Smooth muscle cell (in vitro differentiated cells): ENCODE measurements around the gene FGFR2. TPM values are rescaled to one million over a fixed set of nuclear protein-coding genes. Genes with fewer than 3 reads are reported as not detected.

Experiments
- DNase-seq: peaks from one replicate; lab custom pipeline; 2025; ENCODE audit not compliant: unreplicated experiment; lab: John Stamatoyannopoulos, UW
- H2AFZ ChIP-seq: fragments of 200-600 bp; sonication (generic); 2 replicates; pipeline ENCODE4 v1.6.0; 2016; ENCODE audit warnings: antibody characterized with exemption, low read depth, mild to moderate bottlenecking
- H3F3A ChIP-seq: fragments of 200-600 bp; sonication (generic); 2 replicates; pipeline ENCODE4 v1.6.0; 2017; ENCODE audit warnings: antibody characterized with exemption, low read depth
- H3K27ac ChIP-seq: fragments of 200-600 bp; sonication (generic); 2 replicates; pipeline ENCODE4 v1.5.1; 2016; ENCODE audit warnings: low read depth, mild to moderate bottlenecking
- H3K27me3 ChIP-seq: fragments of 200-600 bp; sonication (generic); 2 replicates; pipeline ENCODE4 v1.6.1; 2016; ENCODE audit warnings: low read depth, mild to moderate bottlenecking
- H3K36me3 ChIP-seq: fragments of 200-600 bp; sonication (generic); 2 replicates; pipeline ENCODE4 v1.5.1; 2016; ENCODE audit warnings: low read depth
- H3K4me1 ChIP-seq: fragments of 200-600 bp; sonication (generic); 2 replicates; pipeline ENCODE4 v1.5.1; 2016; ENCODE audit warnings: low read depth
- H3K4me2 ChIP-seq: fragments of 200-600 bp; sonication (generic); 2 replicates; pipeline ENCODE4 v1.6.0; 2016; ENCODE audit warnings: mild to moderate bottlenecking
- H3K4me3 ChIP-seq: fragments of 200-600 bp; sonication (generic); 2 replicates; pipeline ENCODE4 v1.5.1; 2016; ENCODE audit warnings: mild to moderate bottlenecking
- H3K79me2 ChIP-seq: fragments of 200-600 bp; sonication (generic); 2 replicates; pipeline ENCODE4 v1.6.0; 2016; ENCODE audit warnings: low read depth, mild to moderate bottlenecking
- H3K9ac ChIP-seq: fragments of 200-600 bp; sonication (generic); 2 replicates; pipeline ENCODE4 v1.6.0; 2016; ENCODE audit warnings: low read depth
- H3K9me3 ChIP-seq: fragments of 200-600 bp; sonication (generic); replicated peaks from 2 replicates; pipeline ENCODE4 v1.5.1; 2016; ENCODE audit warnings: low read depth
- H4K20me1 ChIP-seq: fragments of 200-600 bp; sonication (generic); 2 replicates; pipeline ENCODE4 v1.6.0; 2016; ENCODE audit warnings: low read depth
- WGBS: methylation state at CpG from one replicate; pipeline ENCODE4 v1.1.7; 2016; ENCODE audit warnings: low lambda C conversion rate; 5-methylcytosine and 5-hydroxymethylcytosine counted together
- polyA plus RNA-seq: library from polyadenylated mRNA; unstranded; fragments of >200 nt; fragmentation: Nextera tagmentation; extraction: Ambion mirVana; gene quantifications from 2 replicates; pipeline ENCODE4 v1.2.1, GENCODE V29; 2016
- total RNA-seq: library from RNA; depleted of rRNA; stranded (reverse); fragments of >200 nt; gene quantifications from 2 replicates; pipeline ENCODE4 v1.2.3, GENCODE V29; 2014
- TF ChIP-seq, protein P1 (sequence below): fragments of 200-600 bp; sonication (generic); IDR thresholded peaks from 2 replicates; pipeline ENCODE4 v1.5.1; 2017; ENCODE audit warnings: borderline replicate concordance, mild to moderate bottlenecking, antibody characterized with exemption; ENCODE audit not compliant: insufficient read depth, poor library complexity, severe bottlenecking

Gene FGFR2
- total and polyA plus RNA-seq, 2 experiments from 2014 or later = 85.9 to 103 TPM

DNA sequence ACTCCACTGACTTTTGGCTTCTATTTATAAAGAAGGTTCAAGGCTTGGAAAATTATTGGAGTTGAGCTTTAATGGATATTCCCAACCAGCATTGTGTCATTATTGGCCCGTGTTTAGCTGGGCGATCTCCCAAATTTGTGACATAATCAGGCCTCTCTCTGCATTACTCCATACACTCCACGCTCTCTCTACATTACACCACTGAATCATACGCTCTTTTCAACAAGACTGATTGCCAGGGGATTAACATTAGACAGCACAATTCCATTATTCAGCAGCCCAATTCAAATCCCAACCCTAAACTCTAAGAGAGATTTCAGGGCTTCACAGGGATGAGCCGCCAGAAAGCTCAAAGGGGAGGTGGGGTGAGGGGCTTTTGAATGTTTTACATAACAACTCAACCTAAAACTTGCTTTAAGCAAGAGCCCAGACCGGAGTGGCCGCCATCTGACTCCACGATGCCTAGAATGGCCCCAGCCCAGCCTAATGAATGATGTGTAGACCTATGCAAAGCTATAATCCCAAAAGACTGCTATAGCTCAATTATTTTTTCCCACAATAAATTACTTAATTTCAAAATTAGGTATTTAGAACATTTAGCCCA is 61.8 kb downstream of the FGFR2 start:
- Histone ChIP-seq H3K4me2 (peak overlapping the region; percentile 14), H3K4me1 (peaks cover 17% of the 10 kb centered on the region), H4K20me1 (peaks cover 95% of the 10 kb centered on the region), H3K4me3 (no peak overlapping the region), H3F3A (peaks cover 3% of the 10 kb centered on the region), H3K36me3 (peaks cover 3% of the 10 kb centered on the region), H3K9ac (no peak overlapping the region), H3K79me2 (peaks cover 95% of the 10 kb centered on the region), H2AFZ (no peak overlapping the region), H3K27me3 (no peaks in the 10 kb centered on the region), H3K27ac (peak overlapping the region; percentile 21), H3K9me3 (no peaks in the 10 kb centered on the region)
- DNase-seq = no peak
- TF ChIP-seq, protein P1, sequence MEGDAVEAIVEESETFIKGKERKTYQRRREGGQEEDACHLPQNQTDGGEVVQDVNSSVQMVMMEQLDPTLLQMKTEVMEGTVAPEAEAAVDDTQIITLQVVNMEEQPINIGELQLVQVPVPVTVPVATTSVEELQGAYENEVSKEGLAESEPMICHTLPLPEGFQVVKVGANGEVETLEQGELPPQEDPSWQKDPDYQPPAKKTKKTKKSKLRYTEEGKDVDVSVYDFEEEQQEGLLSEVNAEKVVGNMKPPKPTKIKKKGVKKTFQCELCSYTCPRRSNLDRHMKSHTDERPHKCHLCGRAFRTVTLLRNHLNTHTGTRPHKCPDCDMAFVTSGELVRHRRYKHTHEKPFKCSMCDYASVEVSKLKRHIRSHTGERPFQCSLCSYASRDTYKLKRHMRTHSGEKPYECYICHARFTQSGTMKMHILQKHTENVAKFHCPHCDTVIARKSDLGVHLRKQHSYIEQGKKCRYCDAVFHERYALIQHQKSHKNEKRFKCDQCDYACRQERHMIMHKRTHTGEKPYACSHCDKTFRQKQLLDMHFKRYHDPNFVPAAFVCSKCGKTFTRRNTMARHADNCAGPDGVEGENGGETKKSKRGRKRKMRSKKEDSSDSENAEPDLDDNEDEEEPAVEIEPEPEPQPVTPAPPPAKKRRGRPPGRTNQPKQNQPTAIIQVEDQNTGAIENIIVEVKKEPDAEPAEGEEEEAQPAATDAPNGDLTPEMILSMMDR = no peak
- WGBS = 75% methylated on average over 8 of the region's 8 CpGs

DNA sequence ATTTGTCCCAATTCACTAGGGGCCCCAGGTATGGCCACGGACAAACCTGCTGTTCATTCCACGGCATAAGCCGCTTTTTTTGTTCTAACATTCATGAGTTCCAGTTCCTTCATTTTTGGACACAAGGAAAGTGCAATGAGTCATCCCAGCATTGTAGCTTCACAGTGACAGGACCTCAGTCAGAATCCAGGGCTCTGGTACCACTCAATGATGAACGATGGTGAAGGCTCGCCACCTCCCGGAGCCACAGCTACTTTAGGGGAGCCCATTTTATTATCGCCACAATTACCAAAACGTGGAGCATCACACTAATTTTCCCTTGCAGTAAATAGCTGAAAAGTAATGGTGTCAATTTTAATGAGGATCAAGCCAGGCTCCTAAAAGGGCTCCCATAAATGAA is 62.9 kb downstream of the FGFR2 start:
- Histone ChIP-seq H3K4me3 (no peak overlapping the region), H4K20me1 (peaks cover 95% of the 10 kb centered on the region), H3K9me3 (no peaks in the 10 kb centered on the region), H3K27me3 (no peaks in the 10 kb centered on the region), H3K4me1 (peaks cover 16% of the 10 kb centered on the region), H3K79me2 (peaks cover 94% of the 10 kb centered on the region), H3F3A (peaks cover 3% of the 10 kb centered on the region), H3K4me2 (no peak overlapping the region), H3K27ac (no peak overlapping the region), H3K36me3 (peaks cover 3% of the 10 kb centered on the region), H2AFZ (no peak overlapping the region), H3K9ac (no peak overlapping the region)
- WGBS = 82% methylated on average over 8 of the region's 8 CpGs
- DNase-seq = no peak
- TF ChIP-seq, protein P1 = no peak

- Histone ChIP-seq H3K9me3 (no peaks in the 10 kb centered on the region), H2AFZ (no peak overlapping the region), H3K36me3 (peaks cover 2% of the 10 kb centered on the region), H3K9ac (no peak overlapping the region), H3K4me1 (peaks cover 29% of the 10 kb centered on the region), H3K27me3 (no peaks in the 10 kb centered on the region), H3K4me2 (no peak overlapping the region), H3F3A (peaks cover 7% of the 10 kb centered on the region), H3K79me2 (peaks cover 82% of the 10 kb centered on the region), H3K4me3 (no peak overlapping the region), H4K20me1 (peaks cover 84% of the 10 kb centered on the region), H3K27ac (no peak overlapping the region)
- TF ChIP-seq, protein P1 = no peak
- 91% methylated on average over 13 of the region's 13 CpGs for WGBS
- DNase-seq = no peak
Measured at GRCh38 chr10:121532292-121532864, 65.9 kb downstream of the FGFR2 start.

DNA sequence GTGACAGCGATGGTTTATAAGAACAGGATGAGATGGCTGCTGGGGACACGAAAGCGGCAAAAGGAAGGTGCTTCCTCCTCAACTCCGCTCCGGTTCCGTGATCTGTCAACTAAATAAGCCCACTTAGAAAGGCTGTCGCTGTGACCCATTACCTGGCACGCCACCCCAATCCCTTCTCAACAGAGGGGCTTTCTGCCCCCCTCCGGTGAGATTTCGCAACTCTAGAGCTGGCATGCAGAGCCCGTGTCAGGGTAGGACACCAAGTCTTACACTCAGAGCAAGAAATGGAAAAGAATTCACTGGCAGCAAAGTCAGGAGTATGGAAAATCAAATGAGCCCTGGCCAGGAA is 66.4 kb downstream of the FGFR2 start:
- Histone ChIP-seq H3K27me3 (no peaks in the 10 kb centered on the region), H3K4me2 (no peak overlapping the region), H3K36me3 (no peaks in the 10 kb centered on the region), H3K27ac (no peak overlapping the region), H3F3A (peaks cover 7% of the 10 kb centered on the region), H3K4me1 (peaks cover 27% of the 10 kb centered on the region), H3K4me3 (no peak overlapping the region), H3K79me2 (peaks cover 76% of the 10 kb centered on the region), H4K20me1 (peaks cover 83% of the 10 kb centered on the region), H3K9ac (no peak overlapping the region), H3K9me3 (no peaks in the 10 kb centered on the region), H2AFZ (no peak overlapping the region)
- WGBS = 99% methylated on average over 11 of the region's 11 CpGs
- TF ChIP-seq, protein P1 = no peak
- DNase-seq = no peak
